ENCODE measurements around the gene SMYD1.

SMYD1 gene

GRCh38 chr2:88116669-88117432, 49.2 kb downstream of the SMYD1 start:
- no peaks in the 10 kb centered on the region for H3K9me3 ChIP-seq (ENCODE audit: control insufficient read depth in 2 of 2, low read length in 2 of 2)
- no peak overlapping the region for H3K9ac ChIP-seq (ENCODE audit: low read depth in 1 of 2, low read length in 2 of 2)
- H3K4me3 ChIP-seq (ENCODE audit: low read length in 2 of 2): no peak overlapping the region
- no peaks in the 10 kb centered on the region for H3K36me3 ChIP-seq (ENCODE audit: control insufficient read depth in 2 of 2, insufficient read depth in 2 of 2, low read length in 2 of 2)
- no peaks in the 10 kb centered on the region for H3K4me1 ChIP-seq (ENCODE audit: control insufficient read depth in 2 of 2, insufficient read depth in 2 of 2, low read length in 2 of 2)
- no peaks in the 10 kb centered on the region for H3K27me3 ChIP-seq (ENCODE audit: control insufficient read depth in 2 of 2, insufficient read depth in 2 of 2, low read length in 2 of 2)
- H3K27ac ChIP-seq (ENCODE audit: low read depth in 2 of 2, low read length in 2 of 2): no peak overlapping the region

GRCh38 chr2:88117973-88118372, 50.3 kb downstream of the SMYD1 start:
- Histone ChIP-seq H3K4me1 (ENCODE audit: control insufficient read depth in 2 of 2, insufficient read depth in 2 of 2, low read length in 2 of 2) (no peaks in the 10 kb centered on the region), H3K27me3 (ENCODE audit: control insufficient read depth in 2 of 2, insufficient read depth in 2 of 2, low read length in 2 of 2) (no peaks in the 10 kb centered on the region), H3K4me3 (ENCODE audit: low read length in 2 of 2) (no peak overlapping the region), H3K9me3 (ENCODE audit: control insufficient read depth in 2 of 2, low read length in 2 of 2) (no peaks in the 10 kb centered on the region), H3K9ac (ENCODE audit: low read depth in 1 of 2, low read length in 2 of 2) (no peak overlapping the region), H3K36me3 (ENCODE audit: control insufficient read depth in 2 of 2, insufficient read depth in 2 of 2, low read length in 2 of 2) (no peaks in the 10 kb centered on the region), H3K27ac (ENCODE audit: low read depth in 2 of 2, low read length in 2 of 2) (no peak overlapping the region)

DNA sequence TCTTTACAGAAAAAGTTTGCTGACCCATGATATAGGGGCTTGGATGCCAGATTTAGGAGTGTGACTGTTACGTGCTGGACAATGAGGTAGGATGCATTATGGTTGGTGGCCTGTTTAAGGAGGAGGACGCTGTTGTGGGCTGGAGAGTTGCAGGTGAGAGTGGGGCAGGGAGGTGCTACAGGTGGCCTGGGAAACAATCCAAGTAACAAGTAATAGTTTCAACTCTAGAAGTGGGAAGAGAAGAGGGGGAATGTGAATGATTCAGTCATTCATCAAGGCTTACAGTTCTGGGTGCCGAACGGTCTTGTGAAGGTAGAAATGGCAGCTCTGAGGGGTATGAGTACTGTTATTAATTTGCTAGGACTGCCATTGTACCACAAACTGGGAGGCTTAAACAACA, 54.1 kb downstream of the SMYD1 start:
- Histone ChIP-seq H3K9me3 (ENCODE audit: control insufficient read depth in 2 of 2, low read length in 2 of 2) (no peaks in the 10 kb centered on the region), H3K4me3 (ENCODE audit: low read length in 2 of 2) (no peak overlapping the region), H3K27ac (ENCODE audit: low read depth in 2 of 2, low read length in 2 of 2) (peak overlapping the region in 1 of 2 donors; percentile 21), H3K4me1 (ENCODE audit: control insufficient read depth in 2 of 2, insufficient read depth in 2 of 2, low read length in 2 of 2) (peaks cover 4 to 7% of the 10 kb centered on the region in 2 donors), H3K36me3 (ENCODE audit: control insufficient read depth in 2 of 2, insufficient read depth in 2 of 2, low read length in 2 of 2) (peaks cover 4 to 17% of the 10 kb centered on the region in 2 donors), H3K27me3 (ENCODE audit: control insufficient read depth in 2 of 2, insufficient read depth in 2 of 2, low read length in 2 of 2) (no peaks in the 10 kb centered on the region), H3K9ac (ENCODE audit: low read depth in 1 of 2, low read length in 2 of 2) (no peak overlapping the region)

DNA sequence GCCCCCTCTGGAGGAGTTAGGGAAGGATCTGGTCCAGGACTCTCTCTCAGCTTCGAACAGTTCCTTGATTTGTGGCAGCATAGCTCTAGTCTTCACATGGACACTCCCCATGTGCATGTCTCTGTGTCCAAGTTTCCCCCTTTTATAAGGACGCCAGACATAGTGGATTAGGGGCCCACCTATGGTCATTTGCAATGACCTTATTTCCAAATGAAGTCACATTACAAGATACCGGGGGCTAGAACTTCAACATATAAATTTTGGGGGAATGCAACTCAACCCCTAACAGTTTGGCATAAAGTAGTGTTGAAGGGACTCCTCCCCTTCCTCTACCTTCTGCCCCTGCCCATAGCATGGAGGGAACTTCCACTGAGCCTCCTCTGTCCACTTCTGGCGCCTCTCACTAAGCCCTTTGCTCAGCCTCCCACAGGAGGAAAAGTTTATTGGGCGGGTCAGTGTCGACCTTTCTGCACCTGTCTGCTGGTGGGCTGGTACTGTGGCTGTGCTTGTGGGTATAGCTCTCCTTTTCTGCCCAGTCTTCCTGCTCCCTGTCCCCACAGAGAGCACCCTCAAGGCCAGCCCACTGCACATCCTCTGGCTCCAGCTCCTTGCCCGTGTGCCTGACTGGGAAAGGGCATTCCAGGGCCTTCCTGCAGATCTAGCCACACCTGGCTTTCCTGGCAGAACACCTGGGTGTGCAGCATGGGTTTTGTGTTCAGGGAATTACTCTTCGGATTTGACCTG, 54.7 kb downstream of the SMYD1 start:
- Histone ChIP-seq H3K27me3 (ENCODE audit: control insufficient read depth in 2 of 2, insufficient read depth in 2 of 2, low read length in 2 of 2) (no peaks in the 10 kb centered on the region), H3K4me1 (ENCODE audit: control insufficient read depth in 2 of 2, insufficient read depth in 2 of 2, low read length in 2 of 2) (peaks cover 5 to 13% of the 10 kb centered on the region in 2 donors), H3K27ac (ENCODE audit: low read depth in 2 of 2, low read length in 2 of 2) (peak overlapping the region in 1 of 2 donors; percentile 46), H3K9me3 (ENCODE audit: control insufficient read depth in 2 of 2, low read length in 2 of 2) (no peaks in the 10 kb centered on the region), H3K36me3 (ENCODE audit: control insufficient read depth in 2 of 2, insufficient read depth in 2 of 2, low read length in 2 of 2) (peaks cover 4 to 17% of the 10 kb centered on the region in 2 donors), H3K9ac (ENCODE audit: low read depth in 1 of 2, low read length in 2 of 2) (no peak overlapping the region), H3K4me3 (ENCODE audit: low read length in 2 of 2) (no peak overlapping the region)

- H3K4me3 ChIP-seq (ENCODE audit: low read length in 2 of 2): no peak overlapping the region
- H3K27me3 ChIP-seq (ENCODE audit: control insufficient read depth in 2 of 2, insufficient read depth in 2 of 2, low read length in 2 of 2): no peaks in the 10 kb centered on the region
- H3K9ac ChIP-seq (ENCODE audit: low read depth in 1 of 2, low read length in 2 of 2): no peak overlapping the region
- H3K4me1 ChIP-seq (ENCODE audit: control insufficient read depth in 2 of 2, insufficient read depth in 2 of 2, low read length in 2 of 2): peaks cover 6 to 19% of the 10 kb centered on the region in 2 donors
- H3K27ac ChIP-seq (ENCODE audit: low read depth in 2 of 2, low read length in 2 of 2): no peak overlapping the region
- no peaks in the 10 kb centered on the region for H3K9me3 ChIP-seq (ENCODE audit: control insufficient read depth in 2 of 2, low read length in 2 of 2)
- peaks cover 4 to 17% of the 10 kb centered on the region in 2 donors for H3K36me3 ChIP-seq (ENCODE audit: control insufficient read depth in 2 of 2, insufficient read depth in 2 of 2, low read length in 2 of 2)
Measured at GRCh38 chr2:88123164-88123974, 55.7 kb downstream of the SMYD1 start.

GRCh38 chr2:88123975-88124917, 56.6 kb downstream of the SMYD1 start:
- Histone ChIP-seq H3K36me3 (ENCODE audit: control insufficient read depth in 2 of 2, insufficient read depth in 2 of 2, low read length in 2 of 2) (peaks cover 4 to 17% of the 10 kb centered on the region in 2 donors), H3K27ac (ENCODE audit: low read depth in 2 of 2, low read length in 2 of 2) (peak overlapping the region in 1 of 2 donors; percentile 13), H3K27me3 (ENCODE audit: control insufficient read depth in 2 of 2, insufficient read depth in 2 of 2, low read length in 2 of 2) (no peaks in the 10 kb centered on the region), H3K4me3 (ENCODE audit: low read length in 2 of 2) (no peak overlapping the region), H3K4me1 (ENCODE audit: control insufficient read depth in 2 of 2, insufficient read depth in 2 of 2, low read length in 2 of 2) (peaks cover 15 to 28% of the 10 kb centered on the region in 2 donors), H3K9ac (ENCODE audit: low read depth in 1 of 2, low read length in 2 of 2) (no peak overlapping the region), H3K9me3 (ENCODE audit: control insufficient read depth in 2 of 2, low read length in 2 of 2) (no peaks in the 10 kb centered on the region)

DNA sequence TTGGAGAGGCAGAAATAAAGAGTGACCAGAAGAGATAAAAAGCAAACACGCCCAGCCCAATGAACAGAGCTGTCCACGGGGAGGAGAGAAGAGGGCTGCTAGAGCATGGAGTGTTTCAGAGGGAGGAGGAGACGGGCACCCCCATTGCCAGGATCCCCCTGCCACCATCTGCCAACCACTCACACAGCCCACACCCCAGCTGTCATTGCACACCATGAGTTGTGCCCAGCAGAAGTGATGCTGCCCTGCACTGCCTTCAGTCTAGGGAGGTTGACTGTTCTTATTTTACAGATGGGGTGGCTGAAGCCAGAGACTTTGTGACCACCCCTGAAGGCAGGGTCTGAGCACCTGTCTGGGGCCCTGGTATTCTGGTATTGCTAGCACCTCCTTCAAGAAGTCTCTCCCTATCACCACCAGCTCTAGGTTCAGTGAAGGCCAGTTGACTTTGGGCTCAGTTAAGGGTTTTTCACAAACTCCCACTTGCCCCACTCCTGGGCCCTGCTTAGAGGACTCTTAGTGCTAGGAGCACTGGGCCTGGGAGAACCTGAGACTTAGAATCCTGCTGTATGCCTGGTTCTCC, 57.8 kb downstream of the SMYD1 start:
- Histone ChIP-seq H3K27me3 (ENCODE audit: control insufficient read depth in 2 of 2, insufficient read depth in 2 of 2, low read length in 2 of 2) (no peaks in the 10 kb centered on the region), H3K4me3 (ENCODE audit: low read length in 2 of 2) (peak overlapping the region; percentile 71 to 85), H3K9me3 (ENCODE audit: control insufficient read depth in 2 of 2, low read length in 2 of 2) (no peaks in the 10 kb centered on the region), H3K36me3 (ENCODE audit: control insufficient read depth in 2 of 2, insufficient read depth in 2 of 2, low read length in 2 of 2) (peaks cover 4 to 17% of the 10 kb centered on the region in 2 donors), H3K9ac (ENCODE audit: low read depth in 1 of 2, low read length in 2 of 2) (peak overlapping the region; percentile 68 to 76), H3K4me1 (ENCODE audit: control insufficient read depth in 2 of 2, insufficient read depth in 2 of 2, low read length in 2 of 2) (peaks cover 27 to 40% of the 10 kb centered on the region in 2 donors), H3K27ac (ENCODE audit: low read depth in 2 of 2, low read length in 2 of 2) (peak overlapping the region in 1 of 2 donors; percentile 91)

DNA sequence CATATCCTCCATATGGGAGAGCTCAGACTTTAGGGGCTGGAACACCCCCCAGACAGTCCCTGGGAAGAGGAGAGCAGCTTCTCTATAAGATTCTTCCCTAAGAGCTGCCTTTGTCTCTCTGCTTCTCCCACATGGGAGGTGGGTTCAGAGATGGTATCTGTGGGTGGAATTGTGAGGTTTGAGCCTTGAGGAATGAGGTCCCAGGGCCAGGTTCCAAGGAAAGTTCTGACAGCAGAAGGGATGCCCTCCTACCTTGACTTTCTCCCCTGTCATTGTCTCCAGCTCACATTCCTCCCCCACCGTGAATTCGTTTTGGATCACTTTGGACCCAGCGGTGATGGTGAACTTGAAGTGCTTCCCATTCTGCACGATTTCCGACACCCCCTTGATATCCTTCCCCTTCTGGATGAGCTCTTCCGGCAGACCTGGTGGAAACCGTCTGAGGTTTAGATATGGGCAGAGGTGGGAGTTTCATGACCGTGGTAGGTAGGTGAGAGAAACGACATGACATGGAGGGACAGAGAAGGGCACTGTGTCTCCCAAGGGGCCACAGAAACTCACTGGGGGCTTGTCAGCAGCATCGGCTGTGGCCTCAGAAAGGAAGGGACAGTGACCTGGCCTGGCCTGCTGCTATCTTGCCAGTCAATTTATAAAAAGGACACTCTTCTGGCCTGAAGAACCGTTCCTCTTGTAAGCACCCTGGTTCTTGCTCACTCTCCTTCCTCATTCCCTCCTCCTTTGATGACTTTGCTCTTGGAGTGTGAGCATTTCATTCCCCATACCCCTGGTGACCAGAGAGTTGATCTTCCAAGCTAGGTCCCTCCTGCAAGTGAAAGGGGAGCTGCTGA, 58.5 kb downstream of the SMYD1 start:
- Histone ChIP-seq H3K4me3 (ENCODE audit: low read length in 2 of 2) (peak overlapping the region; percentile 71 to 85), H3K27me3 (ENCODE audit: control insufficient read depth in 2 of 2, insufficient read depth in 2 of 2, low read length in 2 of 2) (no peaks in the 10 kb centered on the region), H3K4me1 (ENCODE audit: control insufficient read depth in 2 of 2, insufficient read depth in 2 of 2, low read length in 2 of 2) (peaks cover 34 to 47% of the 10 kb centered on the region in 2 donors), H3K9me3 (ENCODE audit: control insufficient read depth in 2 of 2, low read length in 2 of 2) (no peaks in the 10 kb centered on the region), H3K9ac (ENCODE audit: low read depth in 1 of 2, low read length in 2 of 2) (peak overlapping the region; percentile 68 to 76), H3K36me3 (ENCODE audit: control insufficient read depth in 2 of 2, insufficient read depth in 2 of 2, low read length in 2 of 2) (peaks cover 4 to 17% of the 10 kb centered on the region in 2 donors), H3K27ac (ENCODE audit: low read depth in 2 of 2, low read length in 2 of 2) (peak overlapping the region; percentile 85 to 91)

Data from mucosa of rectum (tissue), 2 donors.